T-helper 1 cell treated with Interleukin-12 subunit alpha and Interleukin-12 subunit beta and Interleukin-4 antibody, amounts not matched to agents 30 μg/mL and 1 μg/mL, for 36 hours (primary cell): ENCODE data around the gene VENTX.

ENCODE experiments used
- H3K27ac Mint-ChIP-seq: one replicate; pipeline ENCODE4 v1.8.0; 2021; ENCODE audit warnings: mild to moderate bottlenecking, mixed read lengths
- H3K27me3 Mint-ChIP-seq: one replicate; pipeline ENCODE4 v1.8.0; 2021; ENCODE audit warnings: low read depth, mixed read lengths
- H3K36me3 Mint-ChIP-seq: one replicate; pipeline ENCODE4 v1.8.0; 2021; ENCODE audit warnings: low read depth, mixed read lengths
- H3K4me1 Mint-ChIP-seq: one replicate; pipeline ENCODE4 v1.8.0; 2021; ENCODE audit warnings: low read depth, mixed read lengths
- H3K4me3 Mint-ChIP-seq: one replicate; pipeline ENCODE4 v1.8.0; 2021; ENCODE audit warnings: mild to moderate bottlenecking, moderate library complexity, mixed read lengths
- H3K9me3 Mint-ChIP-seq: one replicate; pipeline ENCODE4 v1.8.0; 2021; ENCODE audit warnings: mixed read lengths

The VENTX gene

DNA sequence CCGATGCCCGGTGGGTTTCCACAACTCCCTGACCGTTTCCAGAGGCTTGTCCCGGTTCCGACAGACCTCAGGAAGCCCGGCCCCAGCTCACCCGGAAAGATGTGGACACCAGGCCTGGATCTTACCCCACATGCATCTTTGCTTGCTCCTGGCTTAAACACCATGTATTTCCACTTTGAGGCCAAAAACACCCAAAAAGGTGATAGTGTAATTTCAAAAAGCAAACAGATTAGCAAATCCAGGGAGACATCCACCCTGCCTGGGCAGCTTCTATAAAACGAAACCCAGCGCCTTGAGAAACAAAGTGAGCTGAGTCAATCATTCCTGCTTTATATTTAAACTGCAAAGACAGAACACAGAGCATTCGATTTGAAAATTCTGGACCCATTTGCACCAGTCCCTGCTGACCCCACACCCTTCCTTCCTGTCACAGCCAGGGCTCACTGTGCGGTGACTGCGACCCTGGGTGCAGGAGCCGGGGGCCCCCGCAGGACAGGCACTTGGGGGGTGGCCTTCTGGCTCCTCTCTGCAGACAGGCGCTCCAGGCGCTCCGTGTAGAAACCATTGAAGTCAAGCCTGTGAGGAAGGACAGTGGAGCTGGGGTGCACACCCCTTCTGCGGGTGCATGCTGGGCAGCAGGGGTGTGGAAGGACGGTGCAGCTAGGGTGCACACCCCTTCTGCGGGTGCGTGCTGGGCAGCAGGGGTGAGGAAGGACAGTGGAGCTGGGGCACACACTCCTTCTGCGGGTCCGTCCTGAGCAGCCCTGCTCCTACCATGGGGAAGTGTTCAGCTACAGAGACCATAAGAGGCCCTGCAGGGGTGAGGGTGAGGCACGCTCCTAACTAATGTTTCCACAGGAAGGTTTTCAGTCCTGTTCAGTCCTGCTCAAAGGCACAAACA is 41.9 kb downstream of the VENTX start:
- Mint-ChIP-seq H3K9me3 (no peaks in the 10 kb centered on the region), H3K36me3 (peaks cover 33% of the 10 kb centered on the region), H3K4me1 (peaks cover 17% of the 10 kb centered on the region), H3K4me3 (no peak overlapping the region), H3K27me3 (no peaks in the 10 kb centered on the region), H3K27ac (no peak overlapping the region)

- peaks cover 37% of the 10 kb centered on the region for H3K36me3 Mint-ChIP-seq
- peaks cover 16% of the 10 kb centered on the region for H3K4me1 Mint-ChIP-seq
- H3K9me3 Mint-ChIP-seq = no peaks in the 10 kb centered on the region
- H3K4me3 Mint-ChIP-seq = no peak overlapping the region
- no peak overlapping the region for H3K27ac Mint-ChIP-seq
- no peaks in the 10 kb centered on the region for H3K27me3 Mint-ChIP-seq
These were observed 42.9 kb downstream of the VENTX start for GRCh38 chr10:133280391-133281059.

GRCh38 chr10:133281084-133281483 is 43.4 kb downstream of the VENTX start:
- no peak overlapping the region for H3K4me3 Mint-ChIP-seq
- no peaks in the 10 kb centered on the region for H3K9me3 Mint-ChIP-seq
- H3K4me1 Mint-ChIP-seq = peaks cover 16% of the 10 kb centered on the region
- peaks cover 38% of the 10 kb centered on the region for H3K36me3 Mint-ChIP-seq
- no peak overlapping the region for H3K27ac Mint-ChIP-seq
- no peaks in the 10 kb centered on the region for H3K27me3 Mint-ChIP-seq

GRCh38 chr10:133281628-133282372 is 44.1 kb downstream of the VENTX start:
- Mint-ChIP-seq H3K27me3 (no peaks in the 10 kb centered on the region), H3K4me1 (peaks cover 19% of the 10 kb centered on the region), H3K27ac (no peak overlapping the region), H3K36me3 (peaks cover 45% of the 10 kb centered on the region), H3K9me3 (no peaks in the 10 kb centered on the region), H3K4me3 (no peak overlapping the region)

GRCh38 chr10:133282846-133283390 is 45.3 kb downstream of the VENTX start:
- H3K27me3 Mint-ChIP-seq = no peaks in the 10 kb centered on the region
- peaks cover 21% of the 10 kb centered on the region for H3K4me1 Mint-ChIP-seq
- no peaks in the 10 kb centered on the region for H3K9me3 Mint-ChIP-seq
- H3K27ac Mint-ChIP-seq = no peak overlapping the region
- H3K36me3 Mint-ChIP-seq = peaks cover 51% of the 10 kb centered on the region
- no peak overlapping the region for H3K4me3 Mint-ChIP-seq

DNA sequence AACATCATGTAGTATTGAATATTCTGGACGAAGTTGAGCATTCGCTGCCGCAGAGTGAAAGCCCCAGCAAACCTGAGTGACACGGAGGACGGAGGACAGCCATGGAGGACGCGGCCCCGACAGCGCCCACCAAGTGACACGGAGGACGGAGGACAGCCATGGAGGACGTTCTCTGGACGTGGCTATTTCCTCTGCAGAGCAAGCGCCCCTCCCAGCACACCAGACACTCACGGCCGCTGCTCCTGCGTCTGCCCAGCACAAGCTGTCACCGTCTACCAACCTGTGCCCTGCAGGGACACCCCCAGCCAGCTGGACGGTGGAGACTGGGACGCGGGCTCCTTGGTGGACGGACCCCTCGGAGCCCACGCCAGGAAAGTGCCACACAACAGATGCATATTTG is 46.3 kb downstream of the VENTX start:
- Mint-ChIP-seq H3K9me3 (no peaks in the 10 kb centered on the region), H3K36me3 (peaks cover 44% of the 10 kb centered on the region), H3K27ac (no peak overlapping the region), H3K4me1 (peaks cover 11% of the 10 kb centered on the region), H3K27me3 (no peaks in the 10 kb centered on the region), H3K4me3 (no peak overlapping the region)

- no peaks in the 10 kb centered on the region for H3K9me3 Mint-ChIP-seq
- H3K4me1 Mint-ChIP-seq = peaks cover 5% of the 10 kb centered on the region
- H3K4me3 Mint-ChIP-seq = no peak overlapping the region
- peaks cover 44% of the 10 kb centered on the region for H3K36me3 Mint-ChIP-seq
- no peak overlapping the region for H3K27ac Mint-ChIP-seq
- H3K27me3 Mint-ChIP-seq = no peaks in the 10 kb centered on the region
These were observed 47.6 kb downstream of the VENTX start for GRCh38 chr10:133285217-133285616.

- Mint-ChIP-seq H3K27me3 (no peaks in the 10 kb centered on the region), H3K36me3 (peaks cover 49% of the 10 kb centered on the region), H3K9me3 (no peaks in the 10 kb centered on the region), H3K4me1 (peaks cover 5% of the 10 kb centered on the region), H3K27ac (no peak overlapping the region), H3K4me3 (no peak overlapping the region)
These were observed 48.7 kb downstream of the VENTX start for GRCh38 chr10:133286366-133286765.

- Mint-ChIP-seq H3K9me3 (no peaks in the 10 kb centered on the region), H3K4me1 (peaks cover 5% of the 10 kb centered on the region), H3K36me3 (peaks cover 45% of the 10 kb centered on the region), H3K4me3 (no peak overlapping the region), H3K27ac (no peak overlapping the region), H3K27me3 (no peaks in the 10 kb centered on the region)
These were observed 50.3 kb downstream of the VENTX start for GRCh38 chr10:133287832-133288500.

DNA sequence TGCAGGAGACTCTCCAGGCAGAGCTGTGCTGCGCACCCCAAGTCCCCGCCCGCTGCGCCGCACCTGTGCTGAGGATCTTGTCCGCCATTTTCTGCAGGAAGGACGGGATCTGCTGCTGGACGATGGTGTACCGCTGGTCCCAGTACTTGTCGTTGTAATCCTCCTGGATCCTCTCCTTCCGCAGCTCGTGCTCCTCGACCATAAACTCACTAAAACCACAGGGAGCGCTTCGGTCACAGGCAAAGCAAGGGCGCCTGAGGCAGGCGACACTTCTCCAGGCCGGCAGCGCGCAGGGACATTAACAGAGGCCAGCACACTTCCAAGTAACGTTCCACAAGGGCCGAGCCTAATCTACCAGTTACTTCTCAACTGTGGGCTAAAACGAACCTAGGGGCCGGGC is 52.1 kb downstream of the VENTX start:
- Mint-ChIP-seq H3K36me3 (peaks cover 39% of the 10 kb centered on the region), H3K4me3 (no peak overlapping the region), H3K4me1 (peaks cover 5% of the 10 kb centered on the region), H3K27me3 (no peaks in the 10 kb centered on the region), H3K27ac (no peak overlapping the region), H3K9me3 (no peaks in the 10 kb centered on the region)
